ENCODE results near the gene RERE.

The RERE gene

DNA sequence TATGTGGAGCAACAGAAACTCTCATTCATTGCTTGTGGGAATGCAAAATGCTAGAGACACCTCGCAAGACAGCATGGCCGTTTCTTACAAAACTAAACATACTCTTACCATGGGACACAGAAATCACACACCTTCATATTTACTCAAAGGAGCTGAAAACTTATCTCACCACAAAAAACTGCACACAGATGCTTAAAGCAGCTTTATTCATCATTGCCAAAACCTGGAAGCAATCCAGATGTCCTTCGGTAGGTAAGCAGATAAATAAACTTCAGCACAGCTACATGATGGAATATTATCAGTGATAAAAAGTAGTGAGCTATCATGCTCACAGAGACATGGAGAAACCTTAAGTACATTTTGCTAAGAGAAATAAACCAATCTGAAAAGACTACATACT is 124.3 kb downstream of the RERE start:
- Mint-ChIP-seq H3K4me3 (no peak overlapping the region), H3K27me3 (no peaks in the 10 kb centered on the region), H3K4me1 (ENCODE audit: low read depth) (peaks cover 7% of the 10 kb centered on the region), H3K9me3 (ENCODE audit: low read depth) (peaks cover 4% of the 10 kb centered on the region), H3K36me3 (peaks cover 3% of the 10 kb centered on the region), H3K27ac (no peak overlapping the region)

GRCh38 chr1:8691662-8692061 is 125.8 kb downstream of the RERE start:
- Mint-ChIP-seq H3K27me3 (no peaks in the 10 kb centered on the region), H3K4me3 (no peak overlapping the region), H3K36me3 (peaks cover 3% of the 10 kb centered on the region), H3K27ac (no peak overlapping the region), H3K9me3 (ENCODE audit: low read depth) (peaks cover 4% of the 10 kb centered on the region), H3K4me1 (ENCODE audit: low read depth) (peaks cover 13% of the 10 kb centered on the region)

- peaks cover 4% of the 10 kb centered on the region for H3K9me3 Mint-ChIP-seq (ENCODE audit: low read depth)
- no peak overlapping the region for H3K4me3 Mint-ChIP-seq
- no peak overlapping the region for H3K27ac Mint-ChIP-seq
- H3K36me3 Mint-ChIP-seq = peaks cover 5% of the 10 kb centered on the region
- H3K27me3 Mint-ChIP-seq = no peaks in the 10 kb centered on the region
- peaks cover 13% of the 10 kb centered on the region for H3K4me1 Mint-ChIP-seq (ENCODE audit: low read depth)
These were observed 127.3 kb downstream of the RERE start for GRCh38 chr1:8690253-8690525.

- Mint-ChIP-seq H3K27ac (no peak overlapping the region), H3K36me3 (peaks cover 7% of the 10 kb centered on the region), H3K27me3 (no peaks in the 10 kb centered on the region), H3K4me3 (no peak overlapping the region), H3K9me3 (ENCODE audit: low read depth) (peaks cover 4% of the 10 kb centered on the region), H3K4me1 (ENCODE audit: low read depth) (peaks cover 15% of the 10 kb centered on the region)
These were observed 127.8 kb downstream of the RERE start for GRCh38 chr1:8689431-8690252.

DNA sequence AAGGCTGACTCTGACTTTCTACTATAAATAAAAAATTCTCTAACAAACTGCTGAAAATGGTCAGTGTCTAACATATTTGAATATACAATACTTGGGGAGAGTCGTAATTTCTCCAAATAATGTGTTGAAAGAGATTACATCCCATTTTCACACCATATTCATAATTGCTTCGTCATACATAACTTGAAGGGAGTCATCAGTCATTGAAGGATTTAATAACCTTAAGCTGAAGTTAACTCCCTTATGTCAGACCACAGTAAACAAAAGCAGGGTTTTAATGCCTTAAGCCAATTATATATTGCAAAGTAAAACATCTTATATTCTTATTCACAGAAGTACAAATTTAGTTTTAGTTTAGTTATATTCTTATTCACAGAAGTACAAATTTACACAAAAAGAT is 129.9 kb downstream of the RERE start:
- Mint-ChIP-seq H3K4me3 (no peak overlapping the region), H3K4me1 (ENCODE audit: low read depth) (peaks cover 18% of the 10 kb centered on the region), H3K36me3 (peaks cover 8% of the 10 kb centered on the region), H3K27me3 (no peaks in the 10 kb centered on the region), H3K27ac (no peak overlapping the region), H3K9me3 (ENCODE audit: low read depth) (peaks cover 4% of the 10 kb centered on the region)

DNA sequence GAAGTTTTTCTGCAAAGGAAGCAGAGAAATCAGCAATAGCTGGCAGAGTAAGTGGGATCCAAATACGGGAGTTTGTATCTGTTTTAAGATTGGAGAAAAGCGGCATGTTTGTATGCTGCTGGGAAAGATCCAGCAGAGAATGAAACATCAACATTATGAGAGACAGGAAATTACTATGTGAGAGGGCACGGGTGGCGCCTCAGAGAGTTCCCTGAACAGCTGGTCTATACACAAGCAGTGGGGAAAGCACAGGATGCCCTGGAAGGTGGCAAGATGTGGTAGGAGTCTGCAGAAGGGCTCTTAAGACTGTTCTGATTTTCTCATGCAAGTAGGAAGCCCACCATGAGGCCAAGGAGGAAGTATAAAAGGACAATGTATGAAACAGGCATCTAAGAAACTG is 130.4 kb downstream of the RERE start:
- H3K4me1 Mint-ChIP-seq (ENCODE audit: low read depth) = peaks cover 18% of the 10 kb centered on the region
- peaks cover 8% of the 10 kb centered on the region for H3K36me3 Mint-ChIP-seq
- H3K27ac Mint-ChIP-seq = no peak overlapping the region
- no peak overlapping the region for H3K4me3 Mint-ChIP-seq
- H3K27me3 Mint-ChIP-seq = no peaks in the 10 kb centered on the region
- H3K9me3 Mint-ChIP-seq (ENCODE audit: low read depth) = peaks cover 4% of the 10 kb centered on the region

DNA sequence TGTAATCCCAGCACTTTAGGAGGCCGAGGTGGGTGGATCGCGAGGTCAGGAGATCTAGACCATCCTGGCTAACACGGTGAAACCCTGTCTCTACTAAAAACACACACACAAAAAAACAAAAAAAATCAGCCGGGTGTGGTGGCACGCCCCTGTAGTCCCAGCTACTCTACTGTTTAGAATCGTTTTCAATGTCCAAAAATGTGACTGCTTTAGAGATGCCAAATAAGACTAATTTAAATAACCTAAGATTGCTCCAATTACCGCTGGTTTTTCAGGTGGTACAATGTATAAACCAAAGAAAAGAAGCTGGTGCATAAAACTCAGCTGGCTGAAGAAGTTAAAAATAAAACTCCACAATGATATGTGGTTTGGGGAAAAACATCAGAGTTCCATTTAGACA is 132.0 kb downstream of the RERE start:
- peaks cover 18% of the 10 kb centered on the region for H3K4me1 Mint-ChIP-seq (ENCODE audit: low read depth)
- peaks cover 4% of the 10 kb centered on the region for H3K9me3 Mint-ChIP-seq (ENCODE audit: low read depth)
- no peaks in the 10 kb centered on the region for H3K27me3 Mint-ChIP-seq
- no peak overlapping the region for H3K4me3 Mint-ChIP-seq
- no peak overlapping the region for H3K27ac Mint-ChIP-seq
- peaks cover 8% of the 10 kb centered on the region for H3K36me3 Mint-ChIP-seq

GRCh38 chr1:8684590-8684989 is 132.8 kb downstream of the RERE start:
- H3K4me1 Mint-ChIP-seq (ENCODE audit: low read depth) = peaks cover 18% of the 10 kb centered on the region
- no peak overlapping the region for H3K27ac Mint-ChIP-seq
- peaks cover 5% of the 10 kb centered on the region for H3K36me3 Mint-ChIP-seq
- no peaks in the 10 kb centered on the region for H3K9me3 Mint-ChIP-seq (ENCODE audit: low read depth)
- no peak overlapping the region for H3K4me3 Mint-ChIP-seq
- no peaks in the 10 kb centered on the region for H3K27me3 Mint-ChIP-seq

DNA sequence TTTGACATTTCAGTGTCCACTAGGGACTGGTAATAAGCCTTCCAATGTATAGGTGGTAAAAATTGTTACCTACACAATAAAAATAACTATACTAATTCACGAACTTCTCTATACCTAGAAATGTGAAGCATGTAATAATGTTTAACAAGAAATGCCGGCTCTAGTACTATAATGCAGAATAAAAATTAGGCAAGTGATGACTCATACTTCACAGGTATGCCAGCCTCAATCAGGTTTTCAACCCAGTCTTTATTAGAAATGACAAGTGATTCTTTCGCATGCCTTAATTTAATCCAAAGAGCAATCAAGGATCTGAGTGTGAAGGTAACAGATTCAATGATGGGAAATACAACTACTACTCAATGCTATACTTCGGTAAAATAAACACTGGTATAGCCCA is 134.9 kb downstream of the RERE start:
- Mint-ChIP-seq H3K27ac (no peak overlapping the region), H3K27me3 (no peaks in the 10 kb centered on the region), H3K36me3 (peaks cover 8% of the 10 kb centered on the region), H3K4me1 (ENCODE audit: low read depth) (peaks cover 16% of the 10 kb centered on the region), H3K4me3 (no peak overlapping the region), H3K9me3 (ENCODE audit: low read depth) (no peaks in the 10 kb centered on the region)

DNA sequence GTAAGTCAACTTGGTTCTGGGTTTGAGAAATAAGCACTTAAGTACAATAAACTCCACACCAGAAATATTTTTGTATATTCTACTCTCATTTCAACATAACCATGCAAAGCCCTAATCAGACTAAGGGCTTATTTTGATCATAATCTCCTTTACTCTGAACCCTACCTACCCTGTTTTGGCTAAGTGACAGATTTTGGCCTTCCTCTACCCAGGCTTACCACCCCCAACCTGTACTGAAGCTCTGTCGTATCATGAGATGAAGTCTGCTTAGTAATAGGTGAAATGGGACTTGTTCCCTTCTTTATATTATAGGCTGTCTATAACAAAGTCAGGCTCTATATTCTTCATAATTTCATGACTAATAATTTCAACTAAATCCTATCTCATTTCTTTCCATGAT is 135.5 kb downstream of the RERE start:
- Mint-ChIP-seq H3K4me3 (no peak overlapping the region), H3K27ac (no peak overlapping the region), H3K27me3 (no peaks in the 10 kb centered on the region), H3K36me3 (peaks cover 10% of the 10 kb centered on the region), H3K4me1 (ENCODE audit: low read depth) (peaks cover 16% of the 10 kb centered on the region), H3K9me3 (ENCODE audit: low read depth) (no peaks in the 10 kb centered on the region)

DNA sequence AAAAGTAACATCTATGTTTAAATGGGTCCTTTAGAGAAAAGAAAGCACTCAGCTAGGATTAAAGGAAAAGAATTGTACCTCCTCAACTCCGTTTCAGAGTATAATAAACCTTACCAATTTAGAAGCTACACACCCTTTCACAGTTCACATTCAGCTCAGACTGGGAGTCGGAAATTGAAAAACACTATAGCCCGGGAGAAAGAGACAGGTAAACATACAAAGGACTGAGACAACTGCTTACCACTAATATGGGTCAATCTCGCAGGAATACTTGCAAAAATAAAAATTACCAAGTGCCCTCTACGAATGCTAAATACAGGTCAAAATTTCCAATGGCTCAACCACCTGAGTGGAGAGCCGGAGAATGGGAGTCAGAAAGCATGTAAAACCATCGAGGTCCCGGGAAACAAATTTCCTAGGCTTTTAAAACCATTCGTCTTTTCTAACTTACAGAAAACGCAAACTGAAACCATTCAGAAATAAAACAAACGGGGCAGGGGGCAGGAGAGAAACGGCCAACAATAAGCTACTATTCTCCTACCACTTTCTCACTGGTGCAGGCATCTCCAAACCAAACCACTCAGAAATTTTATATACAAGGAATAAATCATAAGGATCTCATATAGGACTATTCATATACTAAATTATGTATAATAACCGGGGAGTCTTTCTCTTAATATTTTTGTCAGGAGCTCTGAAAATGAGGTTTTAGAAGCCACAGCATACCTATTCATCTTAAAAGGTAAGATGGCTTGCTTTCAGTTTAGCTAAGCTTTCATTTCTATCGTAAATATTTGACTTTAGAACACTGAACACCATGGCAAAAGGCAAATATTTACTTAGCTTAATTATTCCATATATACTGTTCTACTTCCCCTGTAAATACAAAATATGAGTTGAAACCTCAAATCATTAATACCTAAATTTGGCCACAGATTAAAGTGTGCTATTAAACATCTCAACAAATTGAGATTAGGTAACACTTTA is 136.5 kb downstream of the RERE start:
- Mint-ChIP-seq H3K27me3 (no peaks in the 10 kb centered on the region), H3K4me1 (ENCODE audit: low read depth) (peaks cover 16% of the 10 kb centered on the region), H3K9me3 (ENCODE audit: low read depth) (no peaks in the 10 kb centered on the region), H3K4me3 (no peak overlapping the region), H3K27ac (no peak overlapping the region), H3K36me3 (peaks cover 8% of the 10 kb centered on the region)

GRCh38 chr1:8679929-8680663 is 137.3 kb downstream of the RERE start:
- Mint-ChIP-seq H3K36me3 (peaks cover 8% of the 10 kb centered on the region), H3K9me3 (ENCODE audit: low read depth) (no peaks in the 10 kb centered on the region), H3K27ac (no peak overlapping the region), H3K27me3 (no peaks in the 10 kb centered on the region), H3K4me1 (ENCODE audit: low read depth) (peaks cover 16% of the 10 kb centered on the region), H3K4me3 (no peak overlapping the region)

DNA sequence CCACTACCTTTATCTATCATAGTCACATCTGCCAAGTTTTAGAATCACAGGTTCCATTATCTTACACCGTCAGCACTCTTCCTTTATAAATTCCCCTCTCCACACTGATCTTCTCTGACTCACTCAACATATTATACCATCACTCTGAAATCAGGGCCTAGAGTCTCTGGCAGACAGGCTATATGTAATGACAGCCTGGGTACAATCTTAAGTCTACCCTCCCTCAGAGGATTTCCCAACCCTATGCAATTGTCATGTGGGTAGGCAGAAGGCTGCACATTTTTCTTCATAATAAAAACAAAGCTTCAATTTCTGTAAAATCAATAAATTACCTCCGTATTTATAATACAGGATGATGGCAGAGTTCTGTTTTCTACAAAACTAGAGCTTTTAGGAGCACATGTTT is 138.0 kb downstream of the RERE start:
- Mint-ChIP-seq H3K27ac (no peak overlapping the region), H3K27me3 (no peaks in the 10 kb centered on the region), H3K36me3 (peaks cover 4% of the 10 kb centered on the region), H3K4me1 (ENCODE audit: low read depth) (peaks cover 15% of the 10 kb centered on the region), H3K9me3 (ENCODE audit: low read depth) (no peaks in the 10 kb centered on the region), H3K4me3 (no peak overlapping the region)

DNA sequence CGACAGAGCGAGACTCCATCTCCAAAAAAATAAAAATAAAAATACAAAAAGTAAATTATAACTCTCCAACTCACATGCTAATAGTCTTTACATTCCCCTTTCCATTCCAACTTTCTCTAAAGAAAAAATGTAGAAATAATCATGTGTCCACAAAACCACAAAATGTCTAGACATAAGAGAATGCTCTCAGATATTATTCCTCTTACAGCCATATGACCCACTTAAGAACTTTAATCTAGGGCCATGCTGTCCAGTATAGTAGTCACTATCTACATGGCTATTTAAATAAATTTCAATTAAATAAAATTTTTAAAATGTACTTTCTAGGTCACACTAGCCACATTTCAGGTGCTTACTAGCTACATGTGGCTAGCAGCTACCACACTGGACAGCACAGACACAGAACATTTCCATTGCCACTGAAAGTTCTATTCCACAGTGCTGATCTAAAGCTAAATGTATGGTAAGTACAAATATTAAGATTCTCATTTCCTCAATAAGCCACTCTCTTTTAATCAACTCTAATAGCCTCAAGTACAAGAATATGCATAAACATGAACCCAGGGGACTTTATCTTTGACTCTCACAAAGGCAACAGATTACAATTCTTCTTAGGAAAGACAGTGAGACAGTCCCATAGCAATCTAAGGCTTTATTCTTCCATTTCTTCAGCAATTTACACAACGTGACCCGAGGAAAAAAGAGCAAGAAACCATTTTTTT is 138.6 kb downstream of the RERE start:
- H3K4me1 Mint-ChIP-seq (ENCODE audit: low read depth) = peaks cover 12% of the 10 kb centered on the region
- H3K36me3 Mint-ChIP-seq = peaks cover 4% of the 10 kb centered on the region
- no peak overlapping the region for H3K4me3 Mint-ChIP-seq
- H3K27ac Mint-ChIP-seq = no peak overlapping the region
- no peaks in the 10 kb centered on the region for H3K9me3 Mint-ChIP-seq (ENCODE audit: low read depth)
- no peaks in the 10 kb centered on the region for H3K27me3 Mint-ChIP-seq

Measured in activated naive CD8-positive, alpha-beta T cell (primary cell).